IMR-90 (cell line): ENCODE results near the gene COL2A1.

ENCODE experiments used
- CEBPB ChIP-seq: IDR thresholded peaks from 2 replicates; pipeline ENCODE4 v1.6.1; 2012; ENCODE audit warnings: low read depth, low read length, improper control_type of control experiment
- CTCF ChIP-seq: conservative IDR thresholded peaks from 2 replicates; pipeline ENCODE4 v1.5.1; 2012; ENCODE audit warnings: mild to moderate bottlenecking, low read depth, low read length, improper control_type of control experiment
- POLR2A ChIP-seq: IDR thresholded peaks from 2 replicates; pipeline ENCODE4 v1.6.1; 2012; ENCODE audit warnings: mild to moderate bottlenecking, low read depth, low read length
- RCOR1 ChIP-seq: IDR thresholded peaks from 2 replicates; pipeline ENCODE4 v1.6.1; 2012; ENCODE audit warnings: mild to moderate bottlenecking, low read length, improper control_type of control experiment; ENCODE audit not compliant: insufficient replicate concordance

- no peak for TF ChIP-seq CTCF
- TF ChIP-seq POLR2A, result no peak
- TF ChIP-seq RCOR1, result no peak
- no peak for TF ChIP-seq CEBPB
Observed at GRCh38 chr12:47979166-47979565, 25.1 kb downstream of the COL2A1 start.
